Measurements from ENCODE around the gene FOSL1. TPM values are rescaled to one million over a fixed set of nuclear protein-coding genes. Genes with fewer than 3 reads are reported as not detected.

The FOSL1 gene
- total and polyA plus RNA-seq, 2 of the 13 experiments (the other 11 are each of a cell fraction or from before 2014, with no cell fraction given): 4.0 to 4.1 TPM

DNA sequence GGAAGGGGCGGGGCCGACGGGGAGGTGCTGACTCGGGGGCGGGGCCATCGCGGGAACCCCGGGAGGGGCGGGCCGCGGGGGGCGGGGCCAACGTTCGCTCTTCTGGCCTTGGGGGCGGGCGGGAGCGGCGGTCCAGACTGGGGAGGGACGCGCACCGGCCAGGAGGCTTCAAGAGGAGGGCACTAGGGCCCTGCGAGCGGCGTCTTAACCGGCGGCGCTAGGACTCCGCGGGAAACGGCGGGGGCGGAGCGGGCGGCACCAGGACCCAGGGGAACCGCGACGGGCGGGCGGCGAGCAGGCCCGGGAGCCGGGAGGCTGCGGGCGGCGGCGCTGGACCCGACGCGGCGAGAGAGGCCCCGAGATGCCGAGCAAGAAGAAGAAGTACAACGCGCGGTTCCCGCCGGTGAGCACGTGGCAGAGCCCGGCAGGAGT, 19.0 kb upstream of the FOSL1 start, which contains the start of gene DRAP1 (continued):
- TF ChIP-seq SMAD3 (CRISPR knock-in tag; IDR thresholded peaks at IDR 0.05) (peak; percentile 90), TARDBP (CRISPR knock-in tag; IDR thresholded peaks at IDR 0.05) (peak; percentile 91), MAZ (IDR thresholded peaks at IDR 0.05; ENCODE audit: borderline replicate concordance, low read depth, low read length) (peak; percentile 99), MAZ (CRISPR knock-in tag; IDR thresholded peaks at IDR 0.05; ENCODE audit: low read depth) (peak; percentile 100), NBN (conservative IDR thresholded peaks at IDR 0.05) (no peak), ATF7 (IDR thresholded peaks at IDR 0.05) (no peak), ATF7 (CRISPR knock-in tag; IDR thresholded peaks at IDR 0.05) (no peak), ZNF234 (CRISPR knock-in tag; conservative IDR thresholded peaks at IDR 0.05) (no peak), ZNF761 (CRISPR knock-in tag; conservative IDR thresholded peaks at IDR 0.05) (peak; percentile 57; the same call in 1 of the 2 replicates), PHB2 (IDR thresholded peaks at IDR 0.05; ENCODE audit: partially characterized antibody) (no peak), ZNF737 (CRISPR knock-in tag; IDR thresholded peaks at IDR 0.05; ENCODE audit: borderline replicate concordance) (no peak), HNRNPLL (IDR thresholded peaks at IDR 0.05; ENCODE audit: low read depth, low read length, poor library complexity, severe bottlenecking) (peak; percentile 35), ZNF337 (CRISPR knock-in tag; IDR thresholded peaks at IDR 0.05; ENCODE audit: borderline replicate concordance, low read depth) (no peak), MAFF (IDR thresholded peaks at IDR 0.05; ENCODE audit: low read depth, low read length) (no peak), ZNF260 (CRISPR knock-in tag; IDR thresholded peaks at IDR 0.05; ENCODE audit: borderline replicate concordance, low read depth) (no peak), SATB2 (CRISPR knock-in tag; IDR thresholded peaks at IDR 0.05) (no peak), NCOA2 (CRISPR knock-in tag; IDR thresholded peaks at IDR 0.05) (peak; percentile 79), MAFG (CRISPR knock-in tag; IDR thresholded peaks at IDR 0.05) (0 out of 2 replicates have a peak, but pooled peaks have one; percentile 42), FOXM1 (CRISPR knock-in tag; IDR thresholded peaks at IDR 0.05) (no peak), RFX5 (IDR thresholded peaks at IDR 0.05; ENCODE audit: low read depth, low read length) (no peak), MXI1 (IDR thresholded peaks at IDR 0.05; ENCODE audit: borderline replicate concordance, low read depth, low read length) (peak; percentile 53; the same call in 2 of the 3 replicates), TAF15 (IDR thresholded peaks at IDR 0.05; ENCODE audit: low read depth, low read length, poor library complexity, severe bottlenecking) (no peak), ZNF510 (CRISPR knock-in tag; IDR thresholded peaks at IDR 0.05; ENCODE audit: low read depth) (no peak), HCFC1 (IDR thresholded peaks at IDR 0.05; ENCODE audit: low read depth, low read length) (peak; percentile 56), IKZF4 (CRISPR knock-in tag; IDR thresholded peaks at IDR 0.05; ENCODE audit: borderline replicate concordance, low read depth, not compliant biosample characterization) (peak; percentile 51), ZFP41 (CRISPR knock-in tag; IDR thresholded peaks at IDR 0.05; ENCODE audit: borderline replicate concordance) (no peak; the same call in 1 of the 2 replicates), MIER3 (CRISPR knock-in tag; IDR thresholded peaks at IDR 0.05; ENCODE audit: borderline replicate concordance) (peak; percentile 73; the same call in 1 of the 2 replicates), ZNF772 (CRISPR knock-in tag; IDR thresholded peaks at IDR 0.05) (peak; percentile 92; the same call in 1 of the 2 replicates)
- TF ChIP-seq, protein P1, sequence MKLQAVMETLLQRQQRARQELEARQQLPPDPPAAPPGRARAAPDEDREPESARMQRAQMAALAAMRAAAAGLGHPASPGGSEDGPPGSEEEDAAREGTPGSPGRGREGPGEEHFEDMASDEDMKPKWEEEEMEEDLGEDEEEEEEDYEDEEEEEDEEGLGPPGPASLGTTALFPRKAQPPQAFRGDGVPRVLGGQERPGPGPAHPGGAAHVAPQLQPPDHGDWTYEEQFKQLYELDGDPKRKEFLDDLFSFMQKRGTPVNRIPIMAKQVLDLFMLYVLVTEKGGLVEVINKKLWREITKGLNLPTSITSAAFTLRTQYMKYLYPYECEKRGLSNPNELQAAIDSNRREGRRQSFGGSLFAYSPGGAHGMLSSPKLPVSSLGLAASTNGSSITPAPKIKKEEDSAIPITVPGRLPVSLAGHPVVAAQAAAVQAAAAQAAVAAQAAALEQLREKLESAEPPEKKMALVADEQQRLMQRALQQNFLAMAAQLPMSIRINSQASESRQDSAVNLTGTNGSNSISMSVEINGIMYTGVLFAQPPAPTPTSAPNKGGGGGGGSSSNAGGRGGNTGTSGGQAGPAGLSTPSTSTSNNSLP (IDR thresholded peaks at IDR 0.05; ENCODE audit: low read depth, low read length): peak; percentile 34; the same call in 1 of the 2 replicates
- TF ChIP-seq, protein P2, sequence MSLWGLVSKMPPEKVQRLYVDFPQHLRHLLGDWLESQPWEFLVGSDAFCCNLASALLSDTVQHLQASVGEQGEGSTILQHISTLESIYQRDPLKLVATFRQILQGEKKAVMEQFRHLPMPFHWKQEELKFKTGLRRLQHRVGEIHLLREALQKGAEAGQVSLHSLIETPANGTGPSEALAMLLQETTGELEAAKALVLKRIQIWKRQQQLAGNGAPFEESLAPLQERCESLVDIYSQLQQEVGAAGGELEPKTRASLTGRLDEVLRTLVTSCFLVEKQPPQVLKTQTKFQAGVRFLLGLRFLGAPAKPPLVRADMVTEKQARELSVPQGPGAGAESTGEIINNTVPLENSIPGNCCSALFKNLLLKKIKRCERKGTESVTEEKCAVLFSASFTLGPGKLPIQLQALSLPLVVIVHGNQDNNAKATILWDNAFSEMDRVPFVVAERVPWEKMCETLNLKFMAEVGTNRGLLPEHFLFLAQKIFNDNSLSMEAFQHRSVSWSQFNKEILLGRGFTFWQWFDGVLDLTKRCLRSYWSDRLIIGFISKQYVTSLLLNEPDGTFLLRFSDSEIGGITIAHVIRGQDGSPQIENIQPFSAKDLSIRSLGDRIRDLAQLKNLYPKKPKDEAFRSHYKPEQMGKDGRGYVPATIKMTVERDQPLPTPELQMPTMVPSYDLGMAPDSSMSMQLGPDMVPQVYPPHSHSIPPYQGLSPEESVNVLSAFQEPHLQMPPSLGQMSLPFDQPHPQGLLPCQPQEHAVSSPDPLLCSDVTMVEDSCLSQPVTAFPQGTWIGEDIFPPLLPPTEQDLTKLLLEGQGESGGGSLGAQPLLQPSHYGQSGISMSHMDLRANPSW (CRISPR knock-in tag; IDR thresholded peaks at IDR 0.05; ENCODE audit: borderline replicate concordance): no peak
